Measurements from ENCODE around the gene SENP1. TPM values are rescaled to one million over a fixed set of nuclear protein-coding genes. Genes with fewer than 3 reads are reported as not detected.

The SENP1 gene
- total RNA-seq, 1 experiment from 2014 or later = 24.5 TPM

GRCh38 chr12:48015129-48015528 lies 90.8 kb downstream of the SENP1 start:
- Mint-ChIP-seq H3K36me3 (ENCODE audit: insufficient read depth, unreplicated experiment) (no peaks in the 10 kb centered on the region), H3K27ac (ENCODE audit: low read depth, unreplicated experiment) (no peak overlapping the region), H3K4me1 (ENCODE audit: insufficient read depth, unreplicated experiment) (no peaks in the 10 kb centered on the region), H3K27me3 (ENCODE audit: insufficient read depth, unreplicated experiment) (peaks cover 36% of the 10 kb centered on the region), H3K9me3 (ENCODE audit: unreplicated experiment) (no peaks in the 10 kb centered on the region), H3K4me3 (ENCODE audit: unreplicated experiment) (no peak overlapping the region)
- no peak for DNase-seq (ENCODE audit: unreplicated experiment)
- no peak for TF ChIP-seq CTCF (IDR thresholded peaks at IDR 0.05; ENCODE audit: unreplicated experiment)
- CTCF ChIA-PET = interaction anchor here (0.5 to 0.7 kb wide), 2 partner anchors 13 to 62 kb away, joined by 3 to 4 read pairs; no protein-coding TSS in a partner anchor
- intact Hi-C loops (cut with micrococcal nuclease) = no loop called here
- POLR2A ChIA-PET = interaction anchor here (0.9 to 1.5 kb wide), 2 partner anchors 13 to 50 kb away, joined by 3 to 5 read pairs; no protein-coding TSS in a partner anchor
- BruUV-seq (replicated peaks) = no TSS peak

- H3K36me3 Mint-ChIP-seq (ENCODE audit: insufficient read depth, unreplicated experiment) = no peaks in the 10 kb centered on the region
- ChIA-PET CTCF (interaction anchor here (0.7 kb wide), 1 partner anchor 50 kb away, joined by 3 read pairs; the partner anchor contains the start of gene TMEM106C), POLR2A (no interaction called here)
- intact Hi-C loops (cut with micrococcal nuclease) = no loop called here
- no peak for DNase-seq (ENCODE audit: unreplicated experiment)
- H3K9me3 Mint-ChIP-seq (ENCODE audit: unreplicated experiment) = no peaks in the 10 kb centered on the region
- TF ChIP-seq CTCF (IDR thresholded peaks at IDR 0.05; ENCODE audit: unreplicated experiment) = no peak
- H3K4me1 Mint-ChIP-seq (ENCODE audit: insufficient read depth, unreplicated experiment) = no peaks in the 10 kb centered on the region
- no peak overlapping the region for H3K4me3 Mint-ChIP-seq (ENCODE audit: unreplicated experiment)
- peaks cover 37% of the 10 kb centered on the region for H3K27me3 Mint-ChIP-seq (ENCODE audit: insufficient read depth, unreplicated experiment)
- H3K27ac Mint-ChIP-seq (ENCODE audit: low read depth, unreplicated experiment) = no peak overlapping the region
- BruUV-seq (replicated peaks) = no TSS peak
Observed at GRCh38 chr12:48013287-48013686, 92.6 kb downstream of the SENP1 start.

- ChIA-PET POLR2A (no interaction called here), CTCF (no interaction called here)
- no peak for DNase-seq (ENCODE audit: unreplicated experiment)
- Mint-ChIP-seq H3K4me3 (ENCODE audit: unreplicated experiment) (no peak overlapping the region), H3K27me3 (ENCODE audit: insufficient read depth, unreplicated experiment) (peaks cover 43% of the 10 kb centered on the region), H3K36me3 (ENCODE audit: insufficient read depth, unreplicated experiment) (no peaks in the 10 kb centered on the region), H3K4me1 (ENCODE audit: insufficient read depth, unreplicated experiment) (no peaks in the 10 kb centered on the region), H3K27ac (ENCODE audit: low read depth, unreplicated experiment) (no peak overlapping the region), H3K9me3 (ENCODE audit: unreplicated experiment) (no peaks in the 10 kb centered on the region)
- no peak for TF ChIP-seq CTCF (IDR thresholded peaks at IDR 0.05; ENCODE audit: unreplicated experiment)
- BruUV-seq (replicated peaks) = no TSS peak
- intact Hi-C loops (cut with micrococcal nuclease) = no loop called here
Observed at GRCh38 chr12:48012070-48012469, 93.8 kb downstream of the SENP1 start.

GRCh38 chr12:48010366-48010970 lies 95.4 kb downstream of the SENP1 start:
- no peaks in the 10 kb centered on the region for H3K9me3 Mint-ChIP-seq (ENCODE audit: unreplicated experiment)
- TF ChIP-seq CTCF (IDR thresholded peaks at IDR 0.05; ENCODE audit: unreplicated experiment) = no peak
- ChIA-PET POLR2A (interaction anchor here (1.0 kb wide), 1 partner anchor 9 kb away, joined by 3 read pairs; no protein-coding TSS in a partner anchor), CTCF (interaction anchor here (0.7 kb wide), 1 partner anchor 119 kb away, joined by 3 read pairs; no protein-coding TSS in a partner anchor)
- H3K36me3 Mint-ChIP-seq (ENCODE audit: insufficient read depth, unreplicated experiment) = no peaks in the 10 kb centered on the region
- no peak overlapping the region for H3K4me3 Mint-ChIP-seq (ENCODE audit: unreplicated experiment)
- no peak overlapping the region for H3K27ac Mint-ChIP-seq (ENCODE audit: low read depth, unreplicated experiment)
- intact Hi-C loops (cut with micrococcal nuclease) = no loop called here
- no peaks in the 10 kb centered on the region for H3K4me1 Mint-ChIP-seq (ENCODE audit: insufficient read depth, unreplicated experiment)
- no peak for DNase-seq (ENCODE audit: unreplicated experiment)
- H3K27me3 Mint-ChIP-seq (ENCODE audit: insufficient read depth, unreplicated experiment) = peaks cover 59% of the 10 kb centered on the region
- no TSS peak for BruUV-seq (replicated peaks)

Measured in MCF 10A (cell line).